ENCODE data around the gene KCNJ10. TPM values are rescaled to one million over a fixed set of nuclear protein-coding genes. Genes with fewer than 3 reads are reported as not detected.
A peak's percentile ranks its signal among the peaks of the same experiment; 100 is the strongest.

Gene KCNJ10
- total and polyA plus RNA-seq, 2 donors (not counting 3 experiments of a cell fraction or from before 2014, with no cell fraction given): not detected

GRCh38 chr1:160007577-160008200 lies 62.3 kb downstream of the KCNJ10 start:
- no peaks in the 10 kb centered on the region for H4K20me1 ChIP-seq (replicated peaks; ENCODE audit: control insufficient read depth, extremely low read depth, insufficient read depth, low read length)
- intact Hi-C loops (cut with micrococcal nuclease) (loop anchor here (1.0 to 2.0 kb wide), 6 partner anchors 63 to 875 kb away; partner anchors contain the start of genes DUSP23 and IGSF9), dilution Hi-C loops (cut with MboI; ENCODE audit: extremely low pct_ligation_motif_present, low sequenced_read_pairs) (no loop called here)
- H3K4me3 ChIP-seq (replicated peaks in 1 of 3; ENCODE audit: insufficient read depth in 1 of 3, low read depth in 1 of 3, low read length in 3 of 3): no peak overlapping the region
- no peaks in the 10 kb centered on the region for H3K4me1 ChIP-seq (ENCODE audit: control insufficient read depth, extremely low read depth, insufficient read depth, low read length)
- FAIRE-seq: peak; percentile 47
- BruUV-seq (replicated peaks): no TSS peak
- TF ChIP-seq CTCF (IDR thresholded peaks at IDR 0.05; ENCODE audit: extremely low read depth in 1 of 2, insufficient read depth in 1 of 2, low read depth in 1 of 2, low read length in 2 of 2) (peak; percentile 46 to 48), MYC (IDR thresholded peaks at IDR 0.05; ENCODE audit: low read depth, low read length) (no peak)
- H2AFZ ChIP-seq (ENCODE audit: low read depth, low read length): no peak overlapping the region
- no peaks in the 10 kb centered on the region for H3K79me2 ChIP-seq (ENCODE audit: control insufficient read depth, insufficient read depth, low read length)
- no peak overlapping the region for H3K27ac ChIP-seq (ENCODE audit: insufficient read depth, low read depth, low read length)
- no peaks in the 10 kb centered on the region for H3K9me3 ChIP-seq (replicated peaks; ENCODE audit: control insufficient read depth, insufficient read depth, low read length)
- H3K9me1 ChIP-seq (replicated peaks; ENCODE audit: control insufficient read depth, extremely low read depth, insufficient read depth, low read length): no peaks in the 10 kb centered on the region
- CTCF ChIA-PET: interaction anchor here (0.6 to 7.4 kb wide), 79 partner anchors 9 to 1804 kb away, joined by 3 to 169 read pairs (median 6); partner anchors contain the start of genes CFAP45, DUSP23, FCRL6 and IGSF8
- H3K9ac ChIP-seq (replicated peaks; ENCODE audit: extremely low read depth, insufficient read depth, low read length): no peak overlapping the region
- POLR2A ChIA-PET: no interaction called here
- peaks cover 16 to 19% of the 10 kb centered on the region in 2 experiments for H3K27me3 ChIP-seq (ENCODE audit: control insufficient read depth in 2 of 2, insufficient read depth in 2 of 2, low read length in 2 of 2)
- no peak overlapping the region for H3K4me2 ChIP-seq (ENCODE audit: insufficient read depth, low read length)
- H3K36me3 ChIP-seq (ENCODE audit: control insufficient read depth in 2 of 2, extremely low read depth in 1 of 2, insufficient read depth in 2 of 2, low read length in 2 of 2): no peaks in the 10 kb centered on the region
- DNase-seq (ENCODE audit: low read depth, low spot score): peak; percentile 54

- FAIRE-seq: peak; percentile 79
- Histone ChIP-seq H3K27me3 (ENCODE audit: control insufficient read depth in 2 of 2, insufficient read depth in 2 of 2, low read length in 2 of 2) (peaks cover 16 to 19% of the 10 kb centered on the region in 2 experiments), H3K27ac (ENCODE audit: insufficient read depth, low read depth, low read length) (no peak overlapping the region), H3K4me1 (ENCODE audit: control insufficient read depth, extremely low read depth, insufficient read depth, low read length) (no peaks in the 10 kb centered on the region), H3K4me3 (replicated peaks in 1 of 3; ENCODE audit: insufficient read depth in 1 of 3, low read depth in 1 of 3, low read length in 3 of 3) (no peak overlapping the region), H3K9me3 (replicated peaks; ENCODE audit: control insufficient read depth, insufficient read depth, low read length) (no peaks in the 10 kb centered on the region), H4K20me1 (replicated peaks; ENCODE audit: control insufficient read depth, extremely low read depth, insufficient read depth, low read length) (no peaks in the 10 kb centered on the region), H3K9me1 (replicated peaks; ENCODE audit: control insufficient read depth, extremely low read depth, insufficient read depth, low read length) (no peaks in the 10 kb centered on the region), H3K4me2 (ENCODE audit: insufficient read depth, low read length) (no peak overlapping the region), H3K9ac (replicated peaks; ENCODE audit: extremely low read depth, insufficient read depth, low read length) (no peak overlapping the region), H2AFZ (ENCODE audit: low read depth, low read length) (no peak overlapping the region), H3K36me3 (ENCODE audit: control insufficient read depth in 2 of 2, extremely low read depth in 1 of 2, insufficient read depth in 2 of 2, low read length in 2 of 2) (no peaks in the 10 kb centered on the region), H3K79me2 (ENCODE audit: control insufficient read depth, insufficient read depth, low read length) (no peaks in the 10 kb centered on the region)
- DNase-seq (ENCODE audit: low read depth, low spot score): peak; percentile 55
- ChIA-PET POLR2A (no interaction called here), CTCF (interaction anchor here (0.6 to 7.4 kb wide), 40 partner anchors 9 to 1803 kb away, joined by 3 to 169 read pairs (median 5); partner anchors contain the start of genes DUSP23, IGSF9, KCNJ9 and PIGM)
- TF ChIP-seq JUN (IDR thresholded peaks at IDR 0.05; ENCODE audit: borderline replicate concordance, insufficient read depth, insufficient read length, low read depth) (no peak), POLR2AphosphoS5 (IDR thresholded peaks at IDR 0.05; ENCODE audit: insufficient read depth, low read depth, low read length) (no peak), CTCF (IDR thresholded peaks at IDR 0.05; ENCODE audit: extremely low read depth in 1 of 2, insufficient read depth in 1 of 2, low read depth in 1 of 2, low read length in 2 of 2) (peak; percentile 86 to 91), EZH2 (IDR thresholded peaks at IDR 0.05; ENCODE audit: borderline replicate concordance, low read depth, low read length, severe bottlenecking) (no peak), MAX (IDR thresholded peaks at IDR 0.05; ENCODE audit: insufficient read depth, insufficient read length) (no peak), POLR2A (IDR thresholded peaks at IDR 0.05; ENCODE audit: low read depth, low read length) (no peak), MYC (IDR thresholded peaks at IDR 0.05; ENCODE audit: low read depth, low read length) (no peak), GATA2 (IDR thresholded peaks at IDR 0.05; ENCODE audit: insufficient read depth, insufficient read length, low read depth, low read length) (no peak), FOS (IDR thresholded peaks at IDR 0.05; ENCODE audit: borderline replicate concordance, insufficient read depth, low read length) (no peak)
- intact Hi-C loops (cut with micrococcal nuclease): loop anchor here (1.0 to 2.0 kb wide), 3 partner anchors 62 to 226 kb away; partner anchors contain the start of genes DUSP23 and IGSF9
- no TSS peak for BruUV-seq (replicated peaks)
- dilution Hi-C loops (cut with MboI; ENCODE audit: extremely low pct_ligation_motif_present, low sequenced_read_pairs): no loop called here
Observed at GRCh38 chr1:160006312-160006940, 63.5 kb downstream of the KCNJ10 start.

Measured in endothelial cell of umbilical vein (primary cell).